ENCODE results near the gene SLC7A9. TPM values are rescaled to one million over a fixed set of nuclear protein-coding genes. Genes with fewer than 3 reads are reported as not detected.

The SLC7A9 gene
- total and polyA plus RNA-seq, 2 of the 13 experiments (the other 11 are each of a cell fraction or from before 2014, with no cell fraction given): 4.7 to 8.3 TPM

GRCh38 chr19:32872391-32872790, 2.8 kb upstream of the SLC7A9 start:
- intact Hi-C loops (cut with micrococcal nuclease; ENCODE audit: unreplicated experiment) (no loop called here), in situ Hi-C loops (cut with HindIII; ENCODE audit: extremely low pct_ligation_motif_present, low pct_unique_long_range_greater_than_20kb) (no loop called here)
- Histone ChIP-seq H4K20me1 (ENCODE audit: insufficient read depth, low read length) (no peaks in the 10 kb centered on the region), H3K36me3 (replicated peaks in 1 of 2; ENCODE audit: control insufficient read depth in 1 of 2, insufficient read depth in 2 of 2, low read length in 2 of 2) (no peaks in the 10 kb centered on the region), H3K27me3 (ENCODE audit: control insufficient read depth in 1 of 2, insufficient read depth in 2 of 2, low read length in 2 of 2) (no peaks in the 10 kb centered on the region), H3K4me3 (replicated peaks in 1 of 3; ENCODE audit: insufficient read depth in 1 of 3, low read depth in 2 of 3, low read length in 3 of 3) (no peak overlapping the region), H3K4me1 (ENCODE audit: insufficient read depth, low read length) (peaks cover 26% of the 10 kb centered on the region), H2AFZ (ENCODE audit: low read length) (no peak overlapping the region), H3K9ac (ENCODE audit: insufficient read depth, low read depth, low read length) (no peak overlapping the region), H3K4me2 (ENCODE audit: low read depth, low read length) (no peak overlapping the region), H3K27ac (ENCODE audit: extremely low read length, insufficient read depth, low read length) (no peak overlapping the region), H3K9me3 (ENCODE audit: low read length) (no peaks in the 10 kb centered on the region), H3K79me2 (ENCODE audit: insufficient read depth, low read length) (no peaks in the 10 kb centered on the region)
- no peak for TF ChIP-seq ZNF800 (CRISPR knock-in tag; IDR thresholded peaks at IDR 0.05)
- no peak for TF ChIP-seq MXD3 (CRISPR knock-in tag; IDR thresholded peaks at IDR 0.05)
- TF ChIP-seq ATF5 (CRISPR knock-in tag; IDR thresholded peaks at IDR 0.05; ENCODE audit: low read depth): no peak
- no peak for TF ChIP-seq ZSCAN29 (CRISPR knock-in tag; conservative IDR thresholded peaks at IDR 0.05)
- no peak for TF ChIP-seq ZNF124 (CRISPR knock-in tag; IDR thresholded peaks at IDR 0.05)
- TF ChIP-seq TEAD2 (CRISPR knock-in tag; IDR thresholded peaks at IDR 0.05): no peak
- no peak for TF ChIP-seq ZFP36L1 (CRISPR knock-in tag; IDR thresholded peaks at IDR 0.05)
- no peak for TF ChIP-seq ZNF781 (CRISPR knock-in tag; IDR thresholded peaks at IDR 0.05; ENCODE audit: borderline replicate concordance, not compliant biosample characterization)
- no peak for TF ChIP-seq RERE (CRISPR knock-in tag; IDR thresholded peaks at IDR 0.05; ENCODE audit: low read depth)
- no peak for TF ChIP-seq AGO2 (optimal IDR thresholded peaks at IDR 0.05; ENCODE audit: low read depth, low read length)
- no peak for TF ChIP-seq TRIM24 (CRISPR knock-in tag; IDR thresholded peaks at IDR 0.05)
- TF ChIP-seq NBN (conservative IDR thresholded peaks at IDR 0.05): no peak
- TF ChIP-seq MLX (CRISPR knock-in tag; IDR thresholded peaks at IDR 0.05): no peak
- no peak for TF ChIP-seq ZNF652 (CRISPR knock-in tag; IDR thresholded peaks at IDR 0.05; ENCODE audit: borderline replicate concordance, low read depth)
- no peak for TF ChIP-seq CREB3 (CRISPR knock-in tag; IDR thresholded peaks at IDR 0.05)
- no peak for TF ChIP-seq YEATS4 (CRISPR knock-in tag; IDR thresholded peaks at IDR 0.05; ENCODE audit: borderline replicate concordance)
- no peak for TF ChIP-seq HOXA3 (CRISPR knock-in tag; IDR thresholded peaks at IDR 0.05)
- FAIRE-seq (no peak), DNase-seq (ENCODE audit: low spot score) (no peak), ATAC-seq (no peak)
- no TSS peak for BruUV-seq (replicated peaks)
- 75% methylated on average over 3 of the region's 3 CpGs for WGBS (ENCODE audit: low lambda C conversion rate)
- CTCF ChIA-PET (ENCODE audit: low intra/inter-chr PET ratio, low total read pairs): no interaction called here
- POLR2A ChIA-PET: no interaction called here
